Tibial nerve (tissue), 4 donors: ENCODE measurements around the gene PIP5K1B. TPM values are rescaled to one million over a fixed set of nuclear protein-coding genes. Genes with fewer than 3 reads are reported as not detected.

Source experiments
- DNase-seq, 2 donors: peaks; one replicate each; pipeline ENCODE4 v3.0.0-alpha.2; 2019; ENCODE audit warnings: low spot score in 2 of 2
- H3K27ac ChIP-seq, 4 donors: fragments of 200-600 bp; sonication (generic) in 3 of 4; one replicate each; pipeline ENCODE4 v1.5.1; 2017 to 2019; ENCODE audit warnings: mild to moderate bottlenecking in 1 of 4
- H3K27me3 ChIP-seq, 2 donors: fragments of 200-600 bp; sonication (generic) in 1 of 2; one replicate each; pipeline versions ENCODE4 v1.5.1 to v1.6.0; 2017 to 2019
- H3K36me3 ChIP-seq, 3 donors: fragments of 200-600 bp; sonication (generic); one replicate each; pipeline ENCODE4 v1.5.1; 2018 to 2019
- H3K4me1 ChIP-seq, 4 donors: fragments of 200-600 bp; sonication (generic) in 3 of 4; one replicate each; pipeline ENCODE4 v1.5.1; 2017 to 2019
- H3K4me3 ChIP-seq, 4 donors: fragments of 200-600 bp; sonication (generic) in 3 of 4; one replicate each; pipeline ENCODE4 v1.5.1; 2017 to 2019; ENCODE audit warnings: mild to moderate bottlenecking in 1 of 4, moderate library complexity in 1 of 4
- H3K9me3 ChIP-seq, 4 donors: fragments of 200-600 bp; sonication (generic) in 3 of 4; one replicate each; pipeline ENCODE4 v1.5.1; 2017 to 2019
- CTCF ChIP-seq, 5 experiments: fragments of 200-600 bp in 3 of 5; fragments of 450-650 bp in 2 of 5; sonication (generic) in 3 of 5; IDR thresholded peaks; one replicate each; pipeline ENCODE4 v1.5.1; 2016 to 2019; ENCODE audit warnings: antibody characterized with exemption in 5 of 5, mild to moderate bottlenecking in 3 of 5, moderate library complexity in 2 of 5
- EP300 ChIP-seq, 2 donors: sonication (generic); formaldehyde crosslinking; IDR thresholded peaks; one replicate each; pipeline ENCODE4 v1.6.1; 2017; ENCODE audit warnings: antibody characterized with exemption in 2 of 2, mild to moderate bottlenecking in 1 of 2
- POLR2A ChIP-seq, 2 donors: fragments of 450-650 bp; IDR thresholded peaks; one replicate each; pipeline ENCODE4 v1.6.1; 2017; ENCODE audit warnings: antibody characterized with exemption in 2 of 2, mild to moderate bottlenecking in 2 of 2, moderate library complexity in 2 of 2
- WGBS, 2 donors: methylation state at CpG; one replicate each; pipeline ENCODE4 v1.1.5; 2018; 5-methylcytosine and 5-hydroxymethylcytosine counted together
- total RNA-seq, 4 donors: library from RNA; depleted of rRNA; stranded (reverse); fragments of >200 nt; gene quantifications; one replicate each; pipeline ENCODE4 v1.1.0, GENCODE V29; 2016

PIP5K1B gene
- total RNA-seq, 4 donors from 2014 or later, result 0.20 to 6.8 (median 3.5) TPM

- Histone ChIP-seq H3K4me3 (no peak overlapping the region), H3K36me3 (no peaks in the 10 kb centered on the region), H3K4me1 (no peaks in the 10 kb centered on the region), H3K27ac (peak overlapping the region in 1 of 4 donors; percentile 22), H3K9me3 (no peaks in the 10 kb centered on the region), H3K27me3 (no peaks in the 10 kb centered on the region)
- TF ChIP-seq POLR2A (IDR thresholded peaks at IDR 0.05), result no peak
- TF ChIP-seq EP300 (IDR thresholded peaks at IDR 0.05), result no peak
- TF ChIP-seq CTCF (IDR thresholded peaks at IDR 0.05), result no peak
- WGBS, 2 donors, result 59 to 93% methylated on average over 3 of the region's 3 CpGs
- no peak for DNase-seq
Observed at GRCh38 chr9:68843239-68843638, 138.2 kb downstream of the PIP5K1B start.

- 69 to 70% methylated on average over 3 of the region's 3 CpGs for WGBS, 2 donors
- no peak for TF ChIP-seq POLR2A (IDR thresholded peaks at IDR 0.05)
- no peak for TF ChIP-seq EP300 (IDR thresholded peaks at IDR 0.05)
- no peak for TF ChIP-seq CTCF (IDR thresholded peaks at IDR 0.05)
Observed at GRCh38 chr9:68844157-68844556, 139.1 kb downstream of the PIP5K1B start.

DNA sequence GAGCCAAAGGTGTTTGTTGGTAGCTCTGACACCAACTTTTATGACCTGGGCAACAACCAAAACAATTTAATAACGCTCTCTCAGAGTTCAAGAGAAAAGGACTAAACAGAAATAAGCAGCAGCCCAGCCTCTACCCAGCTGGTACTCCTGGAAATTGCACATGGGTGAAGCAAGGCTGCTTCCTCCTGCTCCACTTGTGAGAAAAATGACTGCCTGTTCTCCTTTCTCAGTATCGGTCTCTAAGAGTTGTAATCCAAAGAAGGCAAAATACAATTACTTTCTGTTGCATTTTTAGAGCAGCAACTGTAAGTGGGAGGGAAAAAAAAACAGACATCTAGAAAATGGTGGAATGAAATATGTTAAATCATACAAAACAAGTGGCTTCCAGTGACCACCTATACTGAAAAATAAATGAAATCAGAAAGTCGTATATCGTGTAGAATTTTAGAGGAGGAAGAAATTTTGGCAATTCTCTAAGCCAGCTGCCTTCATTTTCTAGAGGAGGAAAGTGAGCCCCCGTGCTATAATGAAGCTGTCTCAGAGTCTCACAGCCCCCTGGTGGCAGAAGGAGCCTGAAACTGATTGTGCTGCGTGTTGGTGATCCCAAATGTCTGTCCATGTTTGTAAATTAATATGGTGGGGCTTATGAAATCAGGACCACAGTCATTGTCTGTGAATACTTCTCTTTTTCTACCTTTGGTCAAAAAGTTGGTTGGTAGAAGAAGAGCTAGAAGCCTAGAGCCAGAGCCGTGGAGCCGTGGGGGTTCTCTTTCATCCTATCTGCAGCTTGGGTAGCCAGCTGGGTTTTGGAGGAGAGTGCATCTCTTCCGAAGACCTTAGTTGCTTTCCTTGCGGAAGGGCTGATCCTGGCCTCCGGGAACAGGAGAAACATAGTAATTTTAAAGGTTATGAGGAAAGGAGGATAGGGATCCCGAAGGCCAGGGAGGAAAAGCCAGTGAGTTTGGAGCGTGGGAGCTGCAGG, 139.9 kb downstream of the PIP5K1B start:
- no peaks in the 10 kb centered on the region for H3K36me3 ChIP-seq
- no peak for TF ChIP-seq POLR2A (IDR thresholded peaks at IDR 0.05)
- peak in 3 of 5 experiments; percentile 20 to 41 (median 22) for TF ChIP-seq CTCF (IDR thresholded peaks at IDR 0.05)
- peak overlapping the region in 1 of 4 donors; percentile 24 for H3K27ac ChIP-seq
- H3K4me3 ChIP-seq, result peak overlapping the region in 1 of 4 donors; percentile 19
- H3K4me1 ChIP-seq, result no peaks in the 10 kb centered on the region
- H3K9me3 ChIP-seq, result no peaks in the 10 kb centered on the region
- H3K27me3 ChIP-seq, result no peaks in the 10 kb centered on the region
- peak in 1 of 2 donors; percentile 18 for DNase-seq
- 61% methylated on average over 13 of the region's 13 CpGs for WGBS, 2 donors

More at GRCh38 chr9:68844157-68844556, 139.1 kb downstream of the PIP5K1B start:
- no peaks in the 10 kb centered on the region for H3K27me3 ChIP-seq
- H3K36me3 ChIP-seq, result no peaks in the 10 kb centered on the region
- no peaks in the 10 kb centered on the region for H3K4me1 ChIP-seq
- H3K4me3 ChIP-seq, result no peak overlapping the region
- no peak overlapping the region for H3K27ac ChIP-seq
- no peaks in the 10 kb centered on the region for H3K9me3 ChIP-seq
- DNase-seq, result no peak

GRCh38 chr9:68847765-68848164, 142.7 kb downstream of the PIP5K1B start:
- Histone ChIP-seq H3K27ac (no peak overlapping the region), H3K27me3 (no peaks in the 10 kb centered on the region), H3K4me3 (no peak overlapping the region), H3K36me3 (no peaks in the 10 kb centered on the region), H3K9me3 (no peaks in the 10 kb centered on the region), H3K4me1 (no peaks in the 10 kb centered on the region)
- DNase-seq, result no peak
- TF ChIP-seq CTCF (IDR thresholded peaks at IDR 0.05) (no peak), EP300 (IDR thresholded peaks at IDR 0.05) (no peak), POLR2A (IDR thresholded peaks at IDR 0.05) (no peak)

GRCh38 chr9:68851657-68852056, 146.6 kb downstream of the PIP5K1B start:
- Histone ChIP-seq H3K4me3 (no peak overlapping the region), H3K36me3 (no peaks in the 10 kb centered on the region), H3K4me1 (no peaks in the 10 kb centered on the region), H3K27me3 (no peaks in the 10 kb centered on the region), H3K27ac (no peak overlapping the region), H3K9me3 (no peaks in the 10 kb centered on the region)
- no peak for DNase-seq
- 54 to 67% methylated on average over 4 of the region's 4 CpGs for WGBS, 2 donors
- TF ChIP-seq POLR2A (IDR thresholded peaks at IDR 0.05), result no peak
- TF ChIP-seq EP300 (IDR thresholded peaks at IDR 0.05), result no peak
- TF ChIP-seq CTCF (IDR thresholded peaks at IDR 0.05), result no peak
